ENCODE results near the gene RBM26. TPM values are rescaled to one million over a fixed set of nuclear protein-coding genes. Genes with fewer than 3 reads are reported as not detected.

Gene RBM26
- total and polyA plus RNA-seq, 2 of the 4 experiments (the other 2 are of a cell fraction): 17.6 to 18.1 TPM

DNA sequence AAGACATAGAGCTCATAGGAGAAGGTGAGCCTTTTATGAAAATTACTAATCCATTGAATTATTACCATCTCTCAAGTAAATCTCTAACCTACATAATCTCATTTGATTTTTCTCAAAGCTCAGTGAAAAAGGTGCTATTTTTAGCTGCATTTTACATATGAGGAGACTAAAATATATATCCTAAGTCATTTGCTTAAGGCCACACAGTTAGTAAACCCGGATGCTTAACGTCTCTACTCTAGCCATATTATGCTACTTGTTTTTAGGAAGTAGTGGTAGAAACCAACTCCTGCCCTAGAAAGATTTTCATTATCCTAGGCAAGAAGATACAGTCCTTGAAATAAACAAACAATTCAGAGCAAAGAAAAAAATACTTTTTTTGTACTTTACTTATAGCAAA is 108.9 kb downstream of the RBM26 start:
- Histone ChIP-seq H2BK120ac (ENCODE audit: low read depth, low read length) (no peak overlapping the region), H3K27ac (ENCODE audit: insufficient read depth, low read length) (no peak overlapping the region), H3K36me3 (ENCODE audit: control insufficient read depth, insufficient read depth, low read length) (no peaks in the 10 kb centered on the region), H2AK5ac (ENCODE audit: low read depth, low read length) (no peak overlapping the region), H2BK5ac (ENCODE audit: low read depth, low read length, poor library complexity, severe bottlenecking) (no peak overlapping the region), H3K27me3 (ENCODE audit: control insufficient read depth, insufficient read depth, low read length) (no peaks in the 10 kb centered on the region; the same call in 1 of the 2 replicates), H2BK20ac (ENCODE audit: low read depth, low read length) (no peak overlapping the region), H3K18ac (ENCODE audit: low read depth, low read length) (no peak overlapping the region), H3K79me1 (ENCODE audit: low read depth in 1 of 2, low read length in 2 of 2) (no peaks in the 10 kb centered on the region), H4K8ac (ENCODE audit: low read depth in 2 of 2, low read length in 2 of 2) (no peak overlapping the region), H4K5ac (ENCODE audit: low read depth, low read length) (no peak overlapping the region), H3K4ac (ENCODE audit: low read depth, low read length) (no peak overlapping the region), H4K91ac (ENCODE audit: insufficient read depth, low read depth, low read length) (no peak overlapping the region), H4K20me1 (ENCODE audit: insufficient read depth, low read length) (no peaks in the 10 kb centered on the region), H3K14ac (replicated peaks; ENCODE audit: low read depth, low read length) (no peak overlapping the region), H3K4me3 (ENCODE audit: insufficient read depth, low read depth, low read length) (no peak overlapping the region), H3K9ac (ENCODE audit: low read depth, low read length) (no peak overlapping the region), H3K23ac (ENCODE audit: low read depth, low read length) (no peak overlapping the region), H2AFZ (replicated peaks; ENCODE audit: low read length, poor library complexity) (no peak overlapping the region), H3K4me1 (ENCODE audit: control insufficient read depth, insufficient read depth, low read length) (no peaks in the 10 kb centered on the region), H3K56ac (ENCODE audit: extremely low read depth, insufficient read depth, low read length) (no peak overlapping the region), H2AK9ac (replicated peaks; ENCODE audit: low read depth, low read length, poor library complexity) (no peak overlapping the region), H3K9me3 (ENCODE audit: control insufficient read depth, insufficient read depth, low read length) (no peaks in the 10 kb centered on the region), H3K9me1 (ENCODE audit: insufficient read depth, low read length) (no peaks in the 10 kb centered on the region), H3K4me2 (ENCODE audit: low read depth, low read length) (no peak overlapping the region), H2BK15ac (ENCODE audit: low read depth, low read length) (no peak overlapping the region)
- no peak for TF ChIP-seq SMC3 (IDR thresholded peaks at IDR 0.05; ENCODE audit: low read depth, low read length)
- no peak for TF ChIP-seq CHD1 (IDR thresholded peaks at IDR 0.05; ENCODE audit: low read depth, low read length)
- no peak for TF ChIP-seq RFX5 (IDR thresholded peaks at IDR 0.05; ENCODE audit: low read depth, low read length)
- no peak for TF ChIP-seq MAZ (IDR thresholded peaks at IDR 0.05; ENCODE audit: borderline replicate concordance, low read depth, low read length)
- no peak for TF ChIP-seq MXI1 (IDR thresholded peaks at IDR 0.05; ENCODE audit: borderline replicate concordance, low read depth, low read length)
- no peak for TF ChIP-seq FOS (IDR thresholded peaks at IDR 0.05; ENCODE audit: low read depth, low read length)
- TF ChIP-seq, protein P1, sequence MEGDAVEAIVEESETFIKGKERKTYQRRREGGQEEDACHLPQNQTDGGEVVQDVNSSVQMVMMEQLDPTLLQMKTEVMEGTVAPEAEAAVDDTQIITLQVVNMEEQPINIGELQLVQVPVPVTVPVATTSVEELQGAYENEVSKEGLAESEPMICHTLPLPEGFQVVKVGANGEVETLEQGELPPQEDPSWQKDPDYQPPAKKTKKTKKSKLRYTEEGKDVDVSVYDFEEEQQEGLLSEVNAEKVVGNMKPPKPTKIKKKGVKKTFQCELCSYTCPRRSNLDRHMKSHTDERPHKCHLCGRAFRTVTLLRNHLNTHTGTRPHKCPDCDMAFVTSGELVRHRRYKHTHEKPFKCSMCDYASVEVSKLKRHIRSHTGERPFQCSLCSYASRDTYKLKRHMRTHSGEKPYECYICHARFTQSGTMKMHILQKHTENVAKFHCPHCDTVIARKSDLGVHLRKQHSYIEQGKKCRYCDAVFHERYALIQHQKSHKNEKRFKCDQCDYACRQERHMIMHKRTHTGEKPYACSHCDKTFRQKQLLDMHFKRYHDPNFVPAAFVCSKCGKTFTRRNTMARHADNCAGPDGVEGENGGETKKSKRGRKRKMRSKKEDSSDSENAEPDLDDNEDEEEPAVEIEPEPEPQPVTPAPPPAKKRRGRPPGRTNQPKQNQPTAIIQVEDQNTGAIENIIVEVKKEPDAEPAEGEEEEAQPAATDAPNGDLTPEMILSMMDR (conservative IDR thresholded peaks at IDR 0.05; ENCODE audit: low read depth, low read length): no peak
- TF ChIP-seq BHLHE40 (IDR thresholded peaks at IDR 0.05; ENCODE audit: low read depth, low read length): no peak
- TF ChIP-seq NFE2L2 (IDR thresholded peaks at IDR 0.05; ENCODE audit: low read depth, low read length): no peak
- no peak for TF ChIP-seq CEBPB (IDR thresholded peaks at IDR 0.05; ENCODE audit: low read depth, low read length)
- TF ChIP-seq POLR2A (IDR thresholded peaks at IDR 0.05; ENCODE audit: low read depth, low read length): no peak
- TF ChIP-seq RCOR1 (IDR thresholded peaks at IDR 0.05; ENCODE audit: insufficient replicate concordance, low read length): no peak
- CTCF ChIA-PET: interaction anchor here (0.5 kb wide), 1 partner anchor 158 kb away, joined by 3 read pairs; no protein-coding TSS in a partner anchor
- POLR2A ChIA-PET (ENCODE audit: unreplicated experiment): no interaction called here
- ATAC-seq (ENCODE audit: low read depth): no peak
- intact Hi-C loops (cut with micrococcal nuclease): no loop called here
- BruUV-seq (replicated peaks): no TSS peak
- DNase-seq: no peak
- in situ Hi-C loops (cut with MboI; ENCODE audit: low sequenced_read_pairs): no loop called here
- WGBS, 2 experiments (ENCODE audit: extremely low coverage in 2 of 2, insufficient read length in 1 of 2): no CpG with 5 or more reads among the region's 2 CpGs
- dilution Hi-C loops (cut with HindIII; ENCODE audit: low sequenced_read_pairs, unreplicated experiment): no loop called here

Measured in IMR-90 (cell line).